ENCODE data around the gene TMPRSS12.

DNA sequence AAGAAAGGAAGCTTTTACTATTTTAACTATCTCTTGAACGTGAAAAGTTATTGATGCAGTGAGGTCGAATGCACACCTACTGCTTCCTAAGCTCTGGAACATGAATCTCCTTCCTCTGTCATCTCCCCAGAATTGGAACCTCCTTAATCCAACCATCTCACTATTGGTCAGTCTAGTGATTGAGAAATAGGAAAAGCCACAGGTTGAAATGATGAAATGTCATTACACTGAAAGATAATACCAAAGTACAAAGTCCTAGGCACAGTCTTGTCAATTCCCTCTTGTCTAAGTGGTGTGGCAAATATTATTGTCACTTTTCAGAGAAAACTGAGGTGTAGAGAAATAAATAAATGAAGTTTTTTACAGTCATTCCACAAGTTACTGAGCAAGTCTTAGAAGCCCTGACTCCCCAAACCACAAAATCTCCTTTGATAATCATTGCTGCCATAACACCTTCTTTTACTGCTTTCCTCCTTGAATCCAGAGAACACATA, 90.1 kb downstream of the TMPRSS12 start:
- TF ChIP-seq POLR2A (IDR thresholded peaks at IDR 0.05), result no peak
- TF ChIP-seq, protein P1, sequence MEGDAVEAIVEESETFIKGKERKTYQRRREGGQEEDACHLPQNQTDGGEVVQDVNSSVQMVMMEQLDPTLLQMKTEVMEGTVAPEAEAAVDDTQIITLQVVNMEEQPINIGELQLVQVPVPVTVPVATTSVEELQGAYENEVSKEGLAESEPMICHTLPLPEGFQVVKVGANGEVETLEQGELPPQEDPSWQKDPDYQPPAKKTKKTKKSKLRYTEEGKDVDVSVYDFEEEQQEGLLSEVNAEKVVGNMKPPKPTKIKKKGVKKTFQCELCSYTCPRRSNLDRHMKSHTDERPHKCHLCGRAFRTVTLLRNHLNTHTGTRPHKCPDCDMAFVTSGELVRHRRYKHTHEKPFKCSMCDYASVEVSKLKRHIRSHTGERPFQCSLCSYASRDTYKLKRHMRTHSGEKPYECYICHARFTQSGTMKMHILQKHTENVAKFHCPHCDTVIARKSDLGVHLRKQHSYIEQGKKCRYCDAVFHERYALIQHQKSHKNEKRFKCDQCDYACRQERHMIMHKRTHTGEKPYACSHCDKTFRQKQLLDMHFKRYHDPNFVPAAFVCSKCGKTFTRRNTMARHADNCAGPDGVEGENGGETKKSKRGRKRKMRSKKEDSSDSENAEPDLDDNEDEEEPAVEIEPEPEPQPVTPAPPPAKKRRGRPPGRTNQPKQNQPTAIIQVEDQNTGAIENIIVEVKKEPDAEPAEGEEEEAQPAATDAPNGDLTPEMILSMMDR (IDR thresholded peaks at IDR 0.05), result no peak
